C4-2B (cell line): ENCODE results near the gene DNAH9.

Experiments used
- ZFX ChIP-seq: fragments of 450-650 bp; IDR thresholded peaks from 2 replicates; pipeline ENCODE4 v1.6.1; 2017
- TF ChIP-seq, protein P1 (sequence below): fragments of 450-650 bp; conservative IDR thresholded peaks from 2 replicates; pipeline ENCODE4 v1.5.1; 2017; ENCODE audit warnings: mild to moderate bottlenecking

GRCh38 chr17:11737313-11737679 lies 139.0 kb downstream of the DNAH9 start:
- TF ChIP-seq, protein P1, sequence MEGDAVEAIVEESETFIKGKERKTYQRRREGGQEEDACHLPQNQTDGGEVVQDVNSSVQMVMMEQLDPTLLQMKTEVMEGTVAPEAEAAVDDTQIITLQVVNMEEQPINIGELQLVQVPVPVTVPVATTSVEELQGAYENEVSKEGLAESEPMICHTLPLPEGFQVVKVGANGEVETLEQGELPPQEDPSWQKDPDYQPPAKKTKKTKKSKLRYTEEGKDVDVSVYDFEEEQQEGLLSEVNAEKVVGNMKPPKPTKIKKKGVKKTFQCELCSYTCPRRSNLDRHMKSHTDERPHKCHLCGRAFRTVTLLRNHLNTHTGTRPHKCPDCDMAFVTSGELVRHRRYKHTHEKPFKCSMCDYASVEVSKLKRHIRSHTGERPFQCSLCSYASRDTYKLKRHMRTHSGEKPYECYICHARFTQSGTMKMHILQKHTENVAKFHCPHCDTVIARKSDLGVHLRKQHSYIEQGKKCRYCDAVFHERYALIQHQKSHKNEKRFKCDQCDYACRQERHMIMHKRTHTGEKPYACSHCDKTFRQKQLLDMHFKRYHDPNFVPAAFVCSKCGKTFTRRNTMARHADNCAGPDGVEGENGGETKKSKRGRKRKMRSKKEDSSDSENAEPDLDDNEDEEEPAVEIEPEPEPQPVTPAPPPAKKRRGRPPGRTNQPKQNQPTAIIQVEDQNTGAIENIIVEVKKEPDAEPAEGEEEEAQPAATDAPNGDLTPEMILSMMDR, result no peak
- no peak for TF ChIP-seq ZFX
